NCI-H1092 (cell line): Measurements from ENCODE around the gene PRR12.
"Not testable (repeated sequence)": the region's sequence is repeated elsewhere in the genome, so short reads cannot be mapped to it uniquely, and the experiment has no call there.

ENCODE experiments used
- DNase-seq: peaks from one replicate; lab custom pipeline; 2025; lab: John Stamatoyannopoulos, UW

Gene PRR12

DNA sequence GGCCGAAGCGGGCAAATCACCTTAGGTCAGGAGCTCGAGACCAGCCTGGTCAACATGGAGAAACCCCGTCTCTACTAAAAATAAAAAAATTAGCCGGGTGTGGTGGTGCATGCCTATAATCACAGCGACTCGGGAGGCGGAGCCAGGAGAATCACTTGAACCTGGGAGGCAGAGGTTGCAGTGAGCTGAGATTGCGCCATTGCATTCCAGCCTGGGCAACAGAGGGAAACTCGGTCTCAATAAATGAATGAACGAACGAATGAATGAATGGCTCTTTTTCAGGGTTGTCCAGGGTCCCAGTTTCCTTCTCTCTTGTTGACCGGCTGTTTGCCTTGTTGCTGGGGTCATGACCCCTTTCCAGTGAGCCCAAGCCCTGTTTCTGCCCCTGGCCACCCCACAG, 26.9 kb downstream of the PRR12 start:
- not testable (repeated sequence) for DNase-seq

DNA sequence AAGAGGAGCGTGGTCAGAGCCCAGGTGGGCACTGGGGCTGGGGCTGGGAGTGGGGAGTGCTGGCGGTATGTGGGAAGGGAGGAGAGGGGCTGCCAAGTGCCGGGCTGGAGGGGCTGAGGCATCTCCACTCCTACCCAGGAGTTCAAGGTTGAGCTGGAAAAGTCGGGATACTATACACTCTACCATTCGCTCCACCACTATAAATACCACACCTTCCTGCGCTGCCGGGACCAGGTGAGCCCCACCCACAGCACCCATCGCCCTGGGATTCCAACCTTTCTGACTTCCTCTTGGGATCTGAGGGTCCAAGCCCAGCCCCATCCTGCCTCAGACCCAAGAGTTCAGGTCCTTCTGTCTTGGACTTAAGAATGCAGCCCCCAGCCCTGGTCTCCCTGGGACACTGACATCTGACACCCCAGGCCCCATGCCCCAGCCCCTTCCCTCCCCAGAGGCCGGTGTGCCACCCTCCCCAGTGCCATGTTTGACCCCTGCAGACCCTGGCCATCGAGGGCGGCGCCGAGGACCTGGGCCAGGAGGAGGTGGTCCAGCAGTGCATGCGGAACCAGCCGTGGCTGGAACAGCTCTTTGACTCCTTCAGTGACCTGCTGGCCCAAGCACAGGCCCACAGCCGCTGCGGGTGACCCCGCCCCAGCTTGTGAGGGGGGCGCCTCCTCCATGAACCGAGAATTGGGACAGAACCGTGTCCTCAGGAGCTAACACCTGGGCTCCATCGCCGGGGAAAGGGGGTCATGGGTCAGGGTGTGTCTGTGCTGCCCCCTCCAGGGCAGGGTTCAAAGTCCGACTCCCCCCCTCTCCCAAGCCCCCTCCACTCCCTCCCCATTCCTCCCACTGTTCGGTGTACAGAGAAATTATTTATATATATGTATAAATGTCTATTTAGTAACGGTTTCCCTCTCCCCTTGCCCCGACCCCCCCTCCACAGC, 34.3 kb downstream of the PRR12 start:
- no peak for DNase-seq

DNA sequence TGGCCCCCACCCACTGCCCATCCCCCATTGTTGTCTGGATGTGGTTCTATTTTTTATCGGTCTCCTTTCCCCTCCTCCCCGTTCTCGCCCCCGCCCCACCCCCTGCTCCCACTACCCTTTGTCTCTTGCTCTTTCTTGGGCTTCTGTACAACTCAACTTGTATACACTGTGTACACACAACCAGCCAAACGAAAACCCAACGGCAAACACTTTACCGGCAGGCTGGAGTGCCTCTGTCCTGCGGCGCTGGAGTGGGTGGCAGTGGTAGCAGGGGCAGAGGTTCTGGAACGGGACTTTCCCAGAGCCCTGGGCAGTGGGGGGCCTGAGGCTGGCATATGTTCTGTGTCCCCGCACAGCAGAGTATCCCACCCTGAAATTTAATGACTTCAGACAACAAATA, 35.2 kb downstream of the PRR12 start:
- DNase-seq: no peak

DNA sequence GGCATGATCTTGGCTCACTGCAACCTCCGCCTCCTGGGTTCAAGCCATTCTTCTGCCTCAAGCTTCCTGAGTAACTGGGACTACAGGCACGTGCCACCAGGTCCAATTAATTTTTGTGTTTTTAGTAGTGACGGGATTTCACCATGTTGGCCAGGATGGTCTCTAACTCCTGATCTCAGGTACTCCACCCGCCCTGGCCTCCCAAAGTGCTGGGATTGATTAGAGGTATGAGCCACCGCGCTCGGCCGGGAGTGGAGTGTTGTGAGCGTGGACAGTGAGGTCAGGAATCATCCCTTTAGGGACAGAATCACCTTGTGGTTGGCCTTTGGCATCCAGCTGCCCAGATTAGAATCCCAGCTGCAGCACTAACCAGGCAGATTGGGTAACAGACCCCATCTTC, 38.7 kb downstream of the PRR12 start:
- DNase-seq: no peak

DNA sequence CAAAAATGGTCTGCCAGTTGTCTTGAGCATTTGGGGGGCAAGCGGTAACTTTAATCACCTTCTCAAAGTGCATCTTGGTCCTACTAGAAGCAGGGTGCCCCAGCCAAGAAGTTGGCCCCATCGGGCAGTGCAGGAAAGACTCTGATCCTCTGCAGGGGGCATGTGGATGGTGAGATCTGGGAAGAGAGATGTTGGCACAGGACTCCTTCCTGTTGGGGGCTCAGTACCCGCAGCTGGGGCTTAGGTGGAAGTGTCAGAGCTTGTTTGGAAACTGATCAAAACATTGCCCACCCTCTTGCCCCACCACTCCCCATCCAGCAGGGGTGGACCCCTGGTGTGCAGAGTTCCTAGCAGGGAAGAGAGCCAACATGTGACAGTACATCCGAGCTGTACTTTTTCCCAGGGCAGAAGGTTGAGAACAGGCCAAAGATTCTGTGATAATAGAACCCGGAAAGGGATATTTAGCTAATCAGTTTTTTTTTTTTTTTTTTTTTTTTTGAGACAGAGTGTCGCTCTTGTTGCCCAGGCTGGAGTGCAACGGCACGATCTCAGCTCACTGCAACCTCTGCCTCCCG, 40.1 kb downstream of the PRR12 start:
- DNase-seq: no peak

DNA sequence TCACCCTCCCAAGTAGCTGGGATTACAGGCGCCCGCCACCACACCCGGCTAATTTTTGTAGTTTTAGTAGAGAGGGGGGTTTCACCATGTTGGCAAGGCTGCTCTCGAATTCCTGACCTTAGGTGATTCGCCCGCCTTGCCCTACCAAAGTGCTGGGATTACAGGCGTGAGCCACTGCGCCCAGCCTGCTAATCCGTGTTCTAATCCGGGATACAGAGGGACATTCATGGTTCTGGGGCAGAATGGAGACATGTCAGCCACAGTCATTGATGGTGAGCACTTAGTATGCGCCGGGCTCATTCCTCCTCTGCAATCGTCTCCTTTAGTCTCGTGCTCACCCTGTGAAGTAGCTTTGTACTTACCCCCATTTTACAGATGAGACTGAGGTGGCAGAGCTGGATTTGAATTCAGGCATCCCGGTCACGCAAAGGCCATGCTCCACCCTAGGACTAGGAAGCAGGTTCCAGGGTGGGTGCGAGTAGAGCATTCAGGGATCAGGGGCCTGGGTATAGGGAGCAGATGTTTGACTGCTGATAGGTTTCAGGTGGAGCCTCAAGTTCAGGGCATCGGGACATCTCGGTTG, 40.7 kb downstream of the PRR12 start:
- DNase-seq: no peak

DNA sequence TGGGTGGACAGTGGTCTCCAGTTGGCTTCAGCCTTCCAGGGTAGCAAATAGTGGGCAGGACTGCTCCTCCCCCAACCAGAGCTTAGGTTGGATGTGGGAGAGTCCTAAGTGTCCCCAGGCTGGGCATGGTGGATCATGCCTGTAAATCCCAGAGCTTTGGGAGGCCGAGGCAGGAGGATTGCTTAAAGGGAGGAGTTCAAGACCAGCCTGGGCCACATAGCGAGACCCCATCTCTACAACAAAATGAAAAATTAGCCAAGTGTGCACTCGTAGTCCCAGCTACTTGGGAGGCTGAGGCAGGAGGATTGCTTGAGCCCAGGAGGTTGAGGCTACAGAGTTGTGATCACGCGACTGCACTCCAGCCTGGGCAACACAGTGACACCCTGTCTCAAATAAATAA, 41.6 kb downstream of the PRR12 start:
- DNase-seq: no peak

DNA sequence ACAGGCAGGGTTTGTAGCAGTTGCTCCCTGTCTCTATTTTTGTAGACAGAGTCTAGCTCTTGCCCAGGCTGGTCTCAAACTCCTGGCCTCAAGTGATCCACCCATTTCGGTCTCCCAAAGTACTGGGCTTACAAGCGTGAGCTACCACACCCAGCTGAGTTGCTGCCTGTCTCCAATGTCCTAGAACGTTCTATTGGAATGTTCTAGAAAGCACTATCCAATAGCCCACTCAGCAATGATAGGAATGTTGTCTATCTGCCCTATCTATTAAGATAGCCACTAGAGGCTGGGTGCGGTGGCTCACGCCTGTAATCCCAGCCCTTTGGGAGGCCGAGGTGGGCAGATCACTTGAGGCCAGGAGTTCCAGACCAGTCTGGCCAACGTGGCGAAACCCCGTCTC, 42.3 kb downstream of the PRR12 start:
- DNase-seq: not testable (repeated sequence)

DNA sequence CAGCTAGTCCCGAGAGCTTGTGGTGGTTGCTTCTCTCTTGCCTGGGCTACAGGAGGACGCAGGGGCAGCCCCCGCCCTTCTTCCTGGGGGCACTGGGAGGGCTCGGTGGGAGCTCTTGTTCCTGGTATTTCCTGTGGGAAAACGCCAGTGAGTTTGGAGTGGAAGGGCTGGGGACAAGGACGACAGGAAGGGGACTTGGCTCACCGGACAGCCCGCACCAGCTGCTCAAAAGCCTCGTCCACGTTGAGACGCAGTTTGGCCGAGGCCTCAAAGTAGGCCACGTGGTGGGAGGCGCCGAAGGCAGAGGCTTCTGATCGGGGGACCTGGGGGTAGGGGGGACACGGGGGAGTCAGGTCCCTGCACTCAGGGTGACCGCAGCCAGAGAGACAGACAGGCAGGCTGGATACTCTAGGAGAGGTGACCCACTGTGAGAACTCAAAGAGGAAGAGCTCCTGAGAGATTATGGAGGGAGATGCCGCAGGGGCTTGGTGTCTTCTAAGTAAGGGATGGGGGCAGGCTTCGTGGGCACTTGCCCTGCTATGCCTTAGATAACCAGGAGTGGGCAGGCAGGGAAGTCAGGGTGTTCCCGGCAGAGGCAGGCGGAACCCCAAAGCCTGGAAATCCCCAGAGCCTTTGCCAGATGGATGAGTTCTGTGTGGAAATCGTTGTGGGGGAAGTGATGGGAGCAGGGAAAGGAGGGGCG, 44.7 kb downstream of the PRR12 start:
- no peak for DNase-seq

DNA sequence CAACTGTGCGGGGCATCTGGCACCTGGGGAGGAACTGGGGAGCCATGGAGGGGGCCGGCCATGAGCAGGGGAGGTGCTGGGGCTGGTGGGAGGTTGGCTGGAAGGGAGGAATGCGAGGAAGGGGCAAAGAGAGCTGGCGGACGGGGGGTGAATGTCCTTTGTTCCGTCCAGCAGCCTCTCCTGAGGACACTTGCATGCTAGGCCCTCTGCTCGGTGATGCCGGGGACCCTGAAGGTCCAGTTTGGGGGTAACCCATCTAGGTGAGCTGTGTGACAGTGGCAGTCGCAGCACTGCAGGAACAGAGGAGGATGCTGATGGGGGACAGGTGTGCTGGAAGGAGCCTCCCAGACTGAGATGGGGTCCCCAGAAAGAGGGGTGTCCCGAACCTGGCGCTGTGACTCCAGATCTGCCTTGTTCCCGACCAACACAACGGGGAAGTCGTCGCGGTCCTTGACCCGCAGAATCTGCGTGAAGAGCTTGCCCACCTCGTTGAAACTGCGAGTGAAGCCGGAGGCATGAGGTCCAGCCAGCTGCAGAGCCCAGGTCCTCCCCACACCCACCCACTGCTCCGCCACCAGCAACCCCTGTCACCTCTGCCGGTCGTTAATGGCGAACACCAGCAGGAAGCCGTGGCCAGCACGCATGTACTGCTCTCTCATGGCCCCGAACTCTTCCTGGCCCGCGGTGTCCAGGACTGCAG, 45.4 kb downstream of the PRR12 start:
- no peak for DNase-seq

DNA sequence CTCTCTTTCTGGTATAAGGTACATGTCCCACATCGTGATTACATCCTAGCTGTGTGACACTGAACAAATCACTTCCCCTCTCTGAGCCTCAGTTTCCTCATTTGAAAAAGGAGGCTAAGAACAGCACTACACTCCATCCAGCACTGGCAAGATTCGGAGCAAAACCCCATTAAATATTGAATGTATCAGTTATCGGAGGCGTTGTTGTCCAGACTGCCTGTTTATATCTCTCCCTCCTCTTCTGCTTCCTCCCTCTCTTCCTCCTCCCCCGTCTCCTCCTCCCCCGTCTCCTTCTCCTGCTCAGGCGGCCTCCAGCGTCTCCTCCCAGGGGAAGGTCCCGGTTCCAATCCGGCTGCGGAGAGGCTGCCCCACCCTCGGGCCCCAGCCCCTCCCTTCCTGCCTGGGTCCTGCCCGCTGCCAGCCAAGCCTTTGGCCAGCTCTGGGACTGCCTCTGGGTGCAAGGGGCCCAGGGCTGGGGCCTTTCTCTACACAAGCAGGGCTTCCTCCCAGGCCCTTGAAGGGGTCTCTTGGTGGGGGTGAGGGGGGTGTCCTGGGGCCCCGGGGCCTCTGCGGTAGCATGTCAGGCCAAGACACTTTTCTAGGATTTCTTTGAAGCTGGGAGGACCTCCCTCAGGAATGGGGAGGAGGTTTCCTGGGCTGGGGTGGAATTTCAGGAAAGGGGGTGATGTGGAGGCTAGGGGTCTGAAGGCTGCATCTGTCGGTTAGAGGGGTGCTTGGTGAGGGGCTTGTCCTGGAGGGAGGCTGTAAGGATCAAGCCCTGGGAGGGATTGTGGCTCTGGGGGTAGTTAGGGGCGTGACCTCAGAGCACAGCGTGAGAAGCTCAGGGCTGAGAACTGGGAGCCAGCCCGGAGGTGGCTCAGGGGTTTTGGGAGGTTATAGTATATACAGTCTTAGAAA, 47.1 kb downstream of the PRR12 start:
- no peak for DNase-seq

DNA sequence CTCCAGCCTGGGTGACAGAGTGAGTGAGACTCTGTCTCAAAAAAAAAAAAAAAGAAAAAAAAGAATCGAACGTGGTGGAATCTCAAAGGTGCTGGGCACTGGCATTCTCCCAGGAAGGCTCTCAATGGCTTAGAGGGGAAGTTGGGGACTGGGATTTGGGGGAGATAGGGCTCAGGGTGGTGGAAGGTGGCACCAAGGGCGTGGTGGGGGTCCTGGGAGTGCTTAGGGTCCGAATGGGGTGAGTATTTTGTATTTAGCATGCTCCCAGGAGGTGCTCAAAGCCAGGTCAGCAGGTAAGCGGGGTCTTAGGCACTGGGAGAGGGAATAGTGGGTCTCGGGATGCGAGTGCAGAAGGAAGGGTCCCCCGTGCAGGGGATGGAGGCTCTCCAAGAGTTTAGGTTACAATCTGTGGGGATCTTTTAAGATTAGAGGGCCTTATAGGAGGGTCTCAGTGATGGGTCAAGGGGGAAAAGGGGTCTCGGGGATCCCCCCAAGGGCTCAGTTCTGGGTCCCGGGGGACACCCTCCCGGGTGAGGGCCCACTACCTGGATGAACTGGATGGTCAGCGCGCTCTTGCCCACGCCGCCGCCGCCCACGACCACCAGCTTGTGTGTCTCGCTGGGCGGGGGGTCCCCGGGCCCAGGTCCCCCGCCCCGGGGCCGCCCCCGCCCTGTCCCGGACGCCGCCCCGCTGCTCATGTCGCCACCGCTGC, 48.6 kb downstream of the PRR12 start:
- DNase-seq: no peak

DNA sequence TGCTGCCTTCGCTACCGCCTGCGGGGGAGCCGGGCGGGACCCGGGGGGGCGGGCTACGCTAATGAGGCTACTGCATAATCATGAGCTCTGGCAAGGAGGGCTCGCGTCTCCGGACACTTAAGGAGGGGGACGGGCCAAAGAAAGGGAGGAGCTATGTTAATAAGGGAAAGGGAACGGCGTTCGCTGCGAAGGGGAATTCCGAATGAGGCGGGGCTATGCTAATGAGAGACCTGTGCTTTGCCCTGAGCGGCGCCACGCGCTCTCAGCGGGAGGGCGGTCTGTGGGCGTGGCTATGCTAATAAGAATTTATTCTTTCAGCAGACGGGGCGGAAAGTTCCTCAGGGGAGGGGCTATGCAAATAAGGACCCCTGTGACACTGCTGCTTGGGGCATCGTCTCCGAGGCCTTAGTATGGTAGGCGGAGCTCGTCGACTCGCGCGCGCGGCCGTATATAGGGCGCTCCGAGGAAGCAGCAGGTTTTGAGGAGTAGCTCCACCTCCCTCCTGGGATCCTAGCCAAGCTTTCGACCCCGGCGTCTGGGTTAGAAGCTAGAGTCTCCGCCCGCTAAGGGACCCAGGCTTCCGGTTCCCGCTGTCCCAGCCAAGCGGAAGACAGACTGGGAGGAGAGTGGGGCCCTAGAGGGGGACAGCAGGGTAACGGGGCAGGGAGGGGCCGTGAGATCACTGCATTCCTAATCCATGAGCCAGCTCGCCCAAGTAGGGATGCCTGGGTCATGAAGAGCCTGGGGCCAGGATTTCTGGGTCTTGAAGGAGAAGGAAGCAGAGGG, 49.3 kb downstream of the PRR12 start, which contains the start of gene RRAS:
RRAS (minus strand) TSS at position 31 of the 786 bp plus-strand sequence. CDS start 45 bp downstream, outside the sequence.
- peak; percentile 95 for DNase-seq

DNA sequence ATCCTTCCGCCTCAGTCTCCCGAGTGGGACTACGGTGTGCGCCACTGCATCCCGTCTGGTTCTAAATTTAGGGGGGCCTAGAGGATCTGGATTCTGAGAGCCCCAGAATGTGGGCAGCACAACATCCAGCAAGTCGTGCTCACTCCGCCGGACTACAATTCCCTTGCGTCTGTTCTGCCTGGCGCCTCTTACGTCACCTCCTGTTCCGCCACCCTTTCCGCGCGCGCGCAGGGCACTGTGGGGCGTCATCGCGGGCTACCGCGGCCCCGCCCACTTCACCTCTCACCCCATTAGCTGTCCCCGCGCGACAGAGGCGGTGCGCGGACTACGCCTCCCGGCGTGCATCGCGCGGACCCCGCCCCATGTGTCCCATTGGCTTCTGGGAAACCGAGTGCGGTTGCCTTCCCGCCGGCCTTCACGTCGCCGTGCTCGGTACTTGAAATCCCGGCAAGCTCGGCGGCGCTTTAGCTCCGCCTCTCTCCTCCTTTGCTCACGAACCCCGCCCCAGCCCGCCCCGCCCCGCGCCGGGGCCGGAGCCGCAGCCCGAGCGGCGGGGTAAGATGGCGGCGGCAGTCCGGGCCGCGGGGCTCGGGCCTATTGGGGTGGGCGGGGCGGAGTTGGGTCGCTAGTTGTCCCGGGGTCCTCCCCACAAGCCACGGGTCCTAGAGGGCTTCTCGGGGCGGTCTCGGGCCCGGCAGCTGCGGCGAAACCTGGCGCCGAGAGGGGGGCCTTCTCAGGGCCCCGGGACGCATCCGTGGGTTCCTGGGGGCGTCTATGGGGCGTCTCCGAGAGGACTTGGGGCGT, 50.9 kb downstream of the PRR12 start, which contains the start of gene SCAF1:
SCAF1 (plus strand) TSS at position 522 of the 804 bp plus-strand sequence. CDS start 2,818 bp downstream, outside the sequence.
- peak; percentile 97 for DNase-seq

DNA sequence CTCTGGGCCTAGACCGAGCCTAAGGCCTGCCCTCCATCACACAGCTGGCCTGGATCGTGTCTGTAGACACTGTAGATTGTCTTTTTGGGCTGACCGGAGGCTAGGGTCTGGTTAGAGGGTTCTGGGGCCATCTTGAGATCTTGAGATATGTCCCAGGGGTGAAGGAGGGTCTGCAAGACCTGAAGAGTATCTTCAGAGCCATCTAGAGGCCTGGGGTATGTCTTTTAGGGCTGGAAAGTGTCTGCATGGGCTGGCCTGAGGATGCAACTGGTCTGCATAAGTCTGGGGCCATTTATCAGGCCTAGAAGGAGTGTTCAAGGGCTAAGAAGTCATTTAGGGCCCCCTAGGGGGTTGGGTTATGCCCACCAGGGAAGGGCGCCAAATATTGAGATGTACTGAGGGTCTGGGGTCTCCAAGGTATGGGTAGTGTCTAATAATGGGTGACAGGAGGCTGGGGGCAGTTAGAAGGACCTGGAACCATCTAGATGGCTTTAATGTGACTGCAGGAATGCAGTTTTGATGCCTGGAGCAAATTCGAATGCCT, 51.6 kb downstream of the PRR12 start:
- DNase-seq: no peak

DNA sequence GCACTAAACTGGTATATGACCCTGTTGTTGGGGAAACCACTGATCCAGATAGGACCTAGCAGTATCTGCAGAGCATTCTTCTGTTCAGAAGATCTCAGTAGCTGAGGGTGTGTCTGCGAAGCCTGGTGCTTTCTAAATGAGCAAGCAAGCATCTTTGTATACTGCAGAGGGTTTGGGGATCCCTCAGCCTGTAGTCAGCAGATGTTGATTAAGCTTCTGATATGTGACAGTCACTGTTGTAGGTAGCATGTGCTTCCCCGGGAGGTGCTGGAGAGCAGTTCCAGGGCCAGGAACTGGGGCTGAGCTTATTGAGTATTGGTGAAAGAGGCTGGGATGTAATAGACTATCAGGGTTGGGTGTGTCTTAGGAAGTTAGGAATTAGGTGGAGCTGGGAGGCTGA, 52.5 kb downstream of the PRR12 start:
- no peak for DNase-seq

DNA sequence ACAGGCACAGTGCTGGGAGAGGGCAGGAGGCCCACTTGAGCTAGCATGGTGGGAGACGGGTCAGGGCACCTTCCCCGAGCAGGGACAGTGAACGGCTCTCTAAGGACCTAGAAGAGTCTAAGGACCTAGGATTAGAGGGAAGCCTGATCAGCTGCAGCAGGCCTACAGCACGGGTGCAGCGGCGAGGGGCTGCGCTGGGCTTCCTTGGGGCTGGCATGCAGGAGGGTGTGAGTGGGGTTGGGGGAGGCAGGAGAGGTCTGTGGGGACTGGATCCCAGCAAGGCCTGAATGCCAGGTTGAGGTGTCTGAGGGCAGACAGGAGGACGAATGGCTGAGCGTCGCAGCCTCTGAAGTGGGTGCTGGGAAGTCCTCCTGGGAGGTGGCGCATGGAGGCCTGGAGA, 54.6 kb downstream of the PRR12 start:
- no peak for DNase-seq

DNA sequence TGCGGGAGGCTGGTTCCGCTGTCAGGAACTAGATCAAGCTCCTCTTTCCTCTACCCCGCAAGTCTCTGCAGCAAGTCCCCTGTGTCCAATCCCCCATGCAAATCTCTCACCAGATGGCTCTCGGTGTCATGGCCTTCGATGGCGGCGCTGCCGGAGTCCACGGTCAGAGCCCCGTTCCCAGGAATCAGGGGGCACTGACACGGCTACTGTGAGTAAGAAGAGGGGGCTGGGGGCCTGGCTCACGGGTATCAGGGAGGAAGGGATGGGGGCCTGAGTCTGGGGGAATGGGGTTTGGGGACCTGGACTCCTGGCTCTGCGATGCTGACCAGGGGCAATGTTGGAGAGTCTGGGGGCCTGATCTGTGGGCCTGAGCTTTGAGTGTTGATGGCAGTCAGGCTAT, 55.0 kb downstream of the PRR12 start:
- DNase-seq: no peak
